Liver (tissue), 3 donors: ENCODE data around the gene TLR7.

Experiments used
- EGR1 ChIP-seq, 2 donors: IDR thresholded peaks; 2 replicates each; pipeline ENCODE4 v1.6.1; 2016 to 2018; ENCODE audit warnings: antibody characterized with exemption in 2 of 2, low read depth in 2 of 2
- GABPA ChIP-seq, 2 donors: IDR thresholded peaks in 1 of 2; conservative IDR thresholded peaks in 1 of 2; 2 replicates each; pipeline ENCODE4 v1.6.1; 2016; ENCODE audit warnings: antibody characterized with exemption in 2 of 2, mild to moderate bottlenecking in 1 of 2, moderate library complexity in 1 of 2
- HNF4G ChIP-seq: IDR thresholded peaks from 2 replicates; pipeline ENCODE4 v1.6.1; 2016; ENCODE audit warnings: antibody characterized with exemption
- JUND ChIP-seq, 2 donors: IDR thresholded peaks; 2 replicates each; pipeline ENCODE4 v1.6.1; 2016; ENCODE audit warnings: antibody characterized with exemption in 2 of 2
- NR2F2 ChIP-seq: IDR thresholded peaks from 2 replicates; pipeline ENCODE4 v1.6.1; 2016; ENCODE audit warnings: antibody characterized with exemption
- RAD21 ChIP-seq, 2 donors: IDR thresholded peaks; 2 replicates each; pipeline ENCODE4 v1.6.1; 2016; ENCODE audit warnings: antibody characterized with exemption in 2 of 2, mild to moderate bottlenecking in 2 of 2
- RXRA ChIP-seq, 2 donors: IDR thresholded peaks; 2 replicates each; pipeline ENCODE4 v1.6.1; 2017 to 2018; ENCODE audit warnings: antibody characterized with exemption in 2 of 2, mild to moderate bottlenecking in 1 of 2
- ZBTB33 ChIP-seq: IDR thresholded peaks from 2 replicates; pipeline ENCODE4 v1.6.1; 2016; ENCODE audit warnings: antibody characterized with exemption
- TF ChIP-seq, protein P1 (sequence below): fragments of 150-350 bp; IDR thresholded peaks from 2 replicates; pipeline ENCODE4 v1.5.1; 2017; ENCODE audit warnings: improper control_type of control experiment, low read depth, low read length; ENCODE audit not compliant: missing input control
- TF ChIP-seq, protein P2 (sequence below): IDR thresholded peaks from 2 replicates; pipeline ENCODE4 v1.6.1; 2016; ENCODE audit warnings: antibody characterized with exemption, mild to moderate bottlenecking
- donor health status: healthy.
- donor health status: healthy.

- TF ChIP-seq, protein P1, sequence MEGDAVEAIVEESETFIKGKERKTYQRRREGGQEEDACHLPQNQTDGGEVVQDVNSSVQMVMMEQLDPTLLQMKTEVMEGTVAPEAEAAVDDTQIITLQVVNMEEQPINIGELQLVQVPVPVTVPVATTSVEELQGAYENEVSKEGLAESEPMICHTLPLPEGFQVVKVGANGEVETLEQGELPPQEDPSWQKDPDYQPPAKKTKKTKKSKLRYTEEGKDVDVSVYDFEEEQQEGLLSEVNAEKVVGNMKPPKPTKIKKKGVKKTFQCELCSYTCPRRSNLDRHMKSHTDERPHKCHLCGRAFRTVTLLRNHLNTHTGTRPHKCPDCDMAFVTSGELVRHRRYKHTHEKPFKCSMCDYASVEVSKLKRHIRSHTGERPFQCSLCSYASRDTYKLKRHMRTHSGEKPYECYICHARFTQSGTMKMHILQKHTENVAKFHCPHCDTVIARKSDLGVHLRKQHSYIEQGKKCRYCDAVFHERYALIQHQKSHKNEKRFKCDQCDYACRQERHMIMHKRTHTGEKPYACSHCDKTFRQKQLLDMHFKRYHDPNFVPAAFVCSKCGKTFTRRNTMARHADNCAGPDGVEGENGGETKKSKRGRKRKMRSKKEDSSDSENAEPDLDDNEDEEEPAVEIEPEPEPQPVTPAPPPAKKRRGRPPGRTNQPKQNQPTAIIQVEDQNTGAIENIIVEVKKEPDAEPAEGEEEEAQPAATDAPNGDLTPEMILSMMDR = no peak
- TF ChIP-seq ZBTB33 (no peak), RAD21 (IDR thresholded peaks at IDR 0.05) (no peak), NR2F2 (no peak), JUND (IDR thresholded peaks at IDR 0.05) (no peak), RXRA (IDR thresholded peaks at IDR 0.05) (no peak), HNF4G (no peak), EGR1 (IDR thresholded peaks at IDR 0.05; ENCODE audit: low read depth in 2 of 2) (no peak), GABPA (IDR thresholded peaks at IDR 0.05 in 1 of 2, conservative IDR thresholded peaks at IDR 0.05 in 1 of 2) (no peak)
- TF ChIP-seq, protein P2, sequence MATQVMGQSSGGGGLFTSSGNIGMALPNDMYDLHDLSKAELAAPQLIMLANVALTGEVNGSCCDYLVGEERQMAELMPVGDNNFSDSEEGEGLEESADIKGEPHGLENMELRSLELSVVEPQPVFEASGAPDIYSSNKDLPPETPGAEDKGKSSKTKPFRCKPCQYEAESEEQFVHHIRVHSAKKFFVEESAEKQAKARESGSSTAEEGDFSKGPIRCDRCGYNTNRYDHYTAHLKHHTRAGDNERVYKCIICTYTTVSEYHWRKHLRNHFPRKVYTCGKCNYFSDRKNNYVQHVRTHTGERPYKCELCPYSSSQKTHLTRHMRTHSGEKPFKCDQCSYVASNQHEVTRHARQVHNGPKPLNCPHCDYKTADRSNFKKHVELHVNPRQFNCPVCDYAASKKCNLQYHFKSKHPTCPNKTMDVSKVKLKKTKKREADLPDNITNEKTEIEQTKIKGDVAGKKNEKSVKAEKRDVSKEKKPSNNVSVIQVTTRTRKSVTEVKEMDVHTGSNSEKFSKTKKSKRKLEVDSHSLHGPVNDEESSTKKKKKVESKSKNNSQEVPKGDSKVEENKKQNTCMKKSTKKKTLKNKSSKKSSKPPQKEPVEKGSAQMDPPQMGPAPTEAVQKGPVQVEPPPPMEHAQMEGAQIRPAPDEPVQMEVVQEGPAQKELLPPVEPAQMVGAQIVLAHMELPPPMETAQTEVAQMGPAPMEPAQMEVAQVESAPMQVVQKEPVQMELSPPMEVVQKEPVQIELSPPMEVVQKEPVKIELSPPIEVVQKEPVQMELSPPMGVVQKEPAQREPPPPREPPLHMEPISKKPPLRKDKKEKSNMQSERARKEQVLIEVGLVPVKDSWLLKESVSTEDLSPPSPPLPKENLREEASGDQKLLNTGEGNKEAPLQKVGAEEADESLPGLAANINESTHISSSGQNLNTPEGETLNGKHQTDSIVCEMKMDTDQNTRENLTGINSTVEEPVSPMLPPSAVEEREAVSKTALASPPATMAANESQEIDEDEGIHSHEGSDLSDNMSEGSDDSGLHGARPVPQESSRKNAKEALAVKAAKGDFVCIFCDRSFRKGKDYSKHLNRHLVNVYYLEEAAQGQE = no peak
Observed at GRCh38 chrX:12885508-12885907, 18.6 kb downstream of the TLR7 start.
